Smooth muscle cell (in vitro differentiated cells): Measurements from ENCODE around the gene PTPRO. TPM values are rescaled to one million over a fixed set of nuclear protein-coding genes. Genes with fewer than 3 reads are reported as not detected.

Source experiments
- DNase-seq: peaks from one replicate; lab custom pipeline; 2025; ENCODE audit not compliant: unreplicated experiment; lab: John Stamatoyannopoulos, UW
- H2AFZ ChIP-seq: fragments of 200-600 bp; sonication (generic); 2 replicates; pipeline ENCODE4 v1.6.0; 2016; ENCODE audit warnings: antibody characterized with exemption, low read depth, mild to moderate bottlenecking
- H3F3A ChIP-seq: fragments of 200-600 bp; sonication (generic); 2 replicates; pipeline ENCODE4 v1.6.0; 2017; ENCODE audit warnings: antibody characterized with exemption, low read depth
- H3K27ac ChIP-seq: fragments of 200-600 bp; sonication (generic); 2 replicates; pipeline ENCODE4 v1.5.1; 2016; ENCODE audit warnings: low read depth, mild to moderate bottlenecking
- H3K27me3 ChIP-seq: fragments of 200-600 bp; sonication (generic); 2 replicates; pipeline ENCODE4 v1.6.1; 2016; ENCODE audit warnings: low read depth, mild to moderate bottlenecking
- H3K36me3 ChIP-seq: fragments of 200-600 bp; sonication (generic); 2 replicates; pipeline ENCODE4 v1.5.1; 2016; ENCODE audit warnings: low read depth
- H3K4me1 ChIP-seq: fragments of 200-600 bp; sonication (generic); 2 replicates; pipeline ENCODE4 v1.5.1; 2016; ENCODE audit warnings: low read depth
- H3K4me2 ChIP-seq: fragments of 200-600 bp; sonication (generic); 2 replicates; pipeline ENCODE4 v1.6.0; 2016; ENCODE audit warnings: mild to moderate bottlenecking
- H3K4me3 ChIP-seq: fragments of 200-600 bp; sonication (generic); 2 replicates; pipeline ENCODE4 v1.5.1; 2016; ENCODE audit warnings: mild to moderate bottlenecking
- H3K79me2 ChIP-seq: fragments of 200-600 bp; sonication (generic); 2 replicates; pipeline ENCODE4 v1.6.0; 2016; ENCODE audit warnings: low read depth, mild to moderate bottlenecking
- H3K9ac ChIP-seq: fragments of 200-600 bp; sonication (generic); 2 replicates; pipeline ENCODE4 v1.6.0; 2016; ENCODE audit warnings: low read depth
- H3K9me3 ChIP-seq: fragments of 200-600 bp; sonication (generic); replicated peaks from 2 replicates; pipeline ENCODE4 v1.5.1; 2016; ENCODE audit warnings: low read depth
- H4K20me1 ChIP-seq: fragments of 200-600 bp; sonication (generic); 2 replicates; pipeline ENCODE4 v1.6.0; 2016; ENCODE audit warnings: low read depth
- WGBS: methylation state at CpG from one replicate; pipeline ENCODE4 v1.1.7; 2016; ENCODE audit warnings: low lambda C conversion rate; 5-methylcytosine and 5-hydroxymethylcytosine counted together
- polyA plus RNA-seq: library from polyadenylated mRNA; unstranded; fragments of >200 nt; fragmentation: Nextera tagmentation; extraction: Ambion mirVana; gene quantifications from 2 replicates; pipeline ENCODE4 v1.2.1, GENCODE V29; 2016
- total RNA-seq: library from RNA; depleted of rRNA; stranded (reverse); fragments of >200 nt; gene quantifications from 2 replicates; pipeline ENCODE4 v1.2.3, GENCODE V29; 2014
- TF ChIP-seq, protein P1 (sequence below): fragments of 200-600 bp; sonication (generic); IDR thresholded peaks from 2 replicates; pipeline ENCODE4 v1.5.1; 2017; ENCODE audit warnings: borderline replicate concordance, mild to moderate bottlenecking, antibody characterized with exemption; ENCODE audit not compliant: insufficient read depth, poor library complexity, severe bottlenecking

Gene PTPRO
- total and polyA plus RNA-seq, 2 experiments from 2014 or later: not detected

DNA sequence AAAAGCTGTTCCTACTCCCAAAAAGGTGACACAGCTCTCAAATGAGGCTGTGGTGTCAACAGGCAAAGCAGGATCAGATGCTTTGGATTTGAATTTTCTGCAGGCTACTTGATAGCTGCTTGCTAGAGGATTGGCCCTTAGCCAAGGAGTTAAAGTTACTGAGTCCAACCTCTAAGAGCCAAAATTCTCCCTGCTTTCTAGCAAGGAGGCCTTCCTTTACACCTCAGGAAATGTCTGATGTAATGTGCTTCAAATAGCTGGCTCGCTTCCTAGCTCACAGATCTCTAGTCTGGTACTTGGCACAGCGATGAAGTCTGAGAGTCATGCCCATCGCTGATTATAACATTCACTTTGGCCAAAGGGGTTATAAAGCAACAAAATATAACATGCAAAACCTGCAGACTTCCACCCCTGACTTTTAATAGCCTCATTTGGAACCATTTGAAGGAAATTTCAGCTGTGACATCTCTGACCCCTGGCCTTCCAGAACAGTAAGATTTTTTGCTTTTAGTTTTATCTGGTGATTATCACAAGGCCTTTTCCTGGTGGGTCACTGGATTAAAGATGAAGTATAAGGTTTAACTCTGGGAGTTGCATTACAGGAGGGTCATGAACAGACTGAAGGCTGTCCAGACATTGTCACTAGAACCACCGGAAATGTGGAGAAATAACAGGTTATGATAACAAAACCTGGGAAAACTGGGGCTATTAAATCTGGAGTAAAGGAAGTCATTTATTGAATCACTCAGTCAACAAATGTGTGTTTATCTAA, 277.1 kb downstream of the PTPRO start:
- no peaks in the 10 kb centered on the region for H4K20me1 ChIP-seq
- no peaks in the 10 kb centered on the region for H3K36me3 ChIP-seq
- no peak overlapping the region for H3K27ac ChIP-seq
- no peaks in the 10 kb centered on the region for H3F3A ChIP-seq
- TF ChIP-seq, protein P1, sequence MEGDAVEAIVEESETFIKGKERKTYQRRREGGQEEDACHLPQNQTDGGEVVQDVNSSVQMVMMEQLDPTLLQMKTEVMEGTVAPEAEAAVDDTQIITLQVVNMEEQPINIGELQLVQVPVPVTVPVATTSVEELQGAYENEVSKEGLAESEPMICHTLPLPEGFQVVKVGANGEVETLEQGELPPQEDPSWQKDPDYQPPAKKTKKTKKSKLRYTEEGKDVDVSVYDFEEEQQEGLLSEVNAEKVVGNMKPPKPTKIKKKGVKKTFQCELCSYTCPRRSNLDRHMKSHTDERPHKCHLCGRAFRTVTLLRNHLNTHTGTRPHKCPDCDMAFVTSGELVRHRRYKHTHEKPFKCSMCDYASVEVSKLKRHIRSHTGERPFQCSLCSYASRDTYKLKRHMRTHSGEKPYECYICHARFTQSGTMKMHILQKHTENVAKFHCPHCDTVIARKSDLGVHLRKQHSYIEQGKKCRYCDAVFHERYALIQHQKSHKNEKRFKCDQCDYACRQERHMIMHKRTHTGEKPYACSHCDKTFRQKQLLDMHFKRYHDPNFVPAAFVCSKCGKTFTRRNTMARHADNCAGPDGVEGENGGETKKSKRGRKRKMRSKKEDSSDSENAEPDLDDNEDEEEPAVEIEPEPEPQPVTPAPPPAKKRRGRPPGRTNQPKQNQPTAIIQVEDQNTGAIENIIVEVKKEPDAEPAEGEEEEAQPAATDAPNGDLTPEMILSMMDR: no peak
- H3K27me3 ChIP-seq: no peaks in the 10 kb centered on the region
- no peak overlapping the region for H3K4me3 ChIP-seq
- no peak overlapping the region for H3K4me2 ChIP-seq
- no peaks in the 10 kb centered on the region for H3K79me2 ChIP-seq
- no peaks in the 10 kb centered on the region for H3K9me3 ChIP-seq
- WGBS: 77% methylated on average over 4 of the region's 4 CpGs
- no peak overlapping the region for H2AFZ ChIP-seq
- DNase-seq: no peak
- no peaks in the 10 kb centered on the region for H3K4me1 ChIP-seq
- no peak overlapping the region for H3K9ac ChIP-seq

- no peak overlapping the region for H3K4me2 ChIP-seq
- H3K9ac ChIP-seq: no peak overlapping the region
- H3K36me3 ChIP-seq: no peaks in the 10 kb centered on the region
- no peak for DNase-seq
- no peaks in the 10 kb centered on the region for H4K20me1 ChIP-seq
- no peak overlapping the region for H3K4me3 ChIP-seq
- H2AFZ ChIP-seq: no peak overlapping the region
- H3K27ac ChIP-seq: no peak overlapping the region
- H3K4me1 ChIP-seq: no peaks in the 10 kb centered on the region
- H3K27me3 ChIP-seq: no peaks in the 10 kb centered on the region
- H3F3A ChIP-seq: no peaks in the 10 kb centered on the region
- TF ChIP-seq, protein P1: no peak
- no peaks in the 10 kb centered on the region for H3K79me2 ChIP-seq
- 93% methylated on average over 7 of the region's 7 CpGs for WGBS
- H3K9me3 ChIP-seq: no peaks in the 10 kb centered on the region
Measured at GRCh38 chr12:15600223-15600935, 278.1 kb downstream of the PTPRO start.

DNA sequence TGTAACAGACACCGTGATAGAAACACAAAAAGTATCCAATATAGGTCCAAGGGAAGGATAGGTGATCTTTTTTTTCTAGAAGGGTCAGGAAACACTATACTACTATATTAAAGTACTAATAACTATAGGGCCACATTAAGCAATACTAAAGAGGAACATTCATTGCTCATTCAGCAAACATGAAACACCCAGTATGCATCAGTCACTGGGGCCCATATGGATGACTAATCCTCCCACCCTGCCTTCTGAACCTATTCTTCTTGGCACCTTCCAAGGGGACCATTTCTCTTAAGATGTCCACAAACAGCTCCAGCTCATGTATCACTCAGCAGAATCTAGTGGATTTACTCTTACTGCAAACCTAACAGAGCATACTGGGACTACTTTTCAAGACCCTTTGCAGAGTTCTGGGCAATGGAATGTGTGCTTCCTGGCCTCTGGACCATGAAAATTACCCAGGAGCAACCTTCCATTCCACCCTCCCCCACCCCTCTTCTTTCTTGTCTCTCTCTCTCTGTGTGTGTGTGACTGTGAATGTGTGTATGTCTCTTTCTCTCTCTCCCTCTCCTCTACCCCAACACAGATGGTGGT, 279.0 kb downstream of the PTPRO start:
- Histone ChIP-seq H3K36me3 (no peaks in the 10 kb centered on the region), H4K20me1 (no peaks in the 10 kb centered on the region), H3K27ac (no peak overlapping the region), H3K9ac (no peak overlapping the region), H3K4me2 (no peak overlapping the region), H3K4me1 (no peaks in the 10 kb centered on the region), H3K4me3 (no peak overlapping the region), H3F3A (no peaks in the 10 kb centered on the region), H3K9me3 (no peaks in the 10 kb centered on the region), H3K79me2 (no peaks in the 10 kb centered on the region), H2AFZ (no peak overlapping the region), H3K27me3 (no peaks in the 10 kb centered on the region)
- WGBS: 84% methylated on average over 1 of the region's 1 CpG
- no peak for DNase-seq
- TF ChIP-seq, protein P1: no peak
